NT2/D1 (cell line): ENCODE data around the gene INMT.

ENCODE experiments used
- YY1 ChIP-seq: IDR thresholded peaks from 2 replicates; pipeline ENCODE4 v1.6.1; 2011; ENCODE audit not compliant: insufficient read length, insufficient read depth
- ZNF274 ChIP-seq: IDR thresholded peaks from 2 replicates; pipeline ENCODE4 v1.6.1; 2011; ENCODE audit warnings: mild to moderate bottlenecking, low read depth, low read length

DNA sequence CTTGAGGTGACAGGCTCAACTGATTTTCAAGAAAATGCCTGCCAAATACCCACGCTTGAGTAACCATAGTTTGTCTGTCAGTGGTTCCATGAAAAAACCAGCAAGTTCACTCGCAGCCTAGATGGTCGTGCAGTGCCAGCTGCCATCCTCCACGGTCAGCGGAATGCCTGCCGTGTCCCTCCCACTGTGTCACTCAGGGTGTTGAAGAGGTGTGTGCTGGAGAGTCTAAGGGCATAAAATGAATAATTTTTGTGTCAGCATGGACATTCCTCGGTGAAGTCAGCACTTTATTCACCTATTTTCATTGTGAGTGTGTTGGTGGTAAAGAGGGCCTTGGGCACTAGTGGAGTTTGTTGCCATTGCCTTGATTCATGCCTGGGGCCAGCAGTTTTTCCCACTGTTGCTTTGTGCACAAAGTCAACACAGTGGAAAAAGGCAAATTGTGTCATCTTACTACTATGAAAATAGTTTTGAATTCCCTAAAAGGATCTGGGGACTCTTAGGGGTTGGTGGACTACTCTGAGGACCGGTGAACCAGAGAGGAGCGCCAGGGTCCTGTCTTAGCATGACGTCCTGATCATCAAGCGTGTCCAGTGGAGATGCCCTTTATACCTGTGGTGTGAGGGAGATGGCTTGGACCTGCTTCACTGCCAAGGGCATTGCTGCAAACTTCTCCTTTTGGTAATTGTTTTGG lies 36.9 kb downstream of the INMT start:
- no peak for TF ChIP-seq ZNF274
- TF ChIP-seq YY1, result no peak
